OCI-LY1 (cell line): ENCODE results near the gene HS1BP3.

ENCODE experiments used
- H2AFZ ChIP-seq: fragments of 200-600 bp; sonication (generic), shearing (Covaris generic); 2 replicates; pipeline ENCODE4 v1.6.0; 2014; ENCODE audit warnings: antibody characterized with exemption, mild to moderate bottlenecking, low read length
- H3F3A ChIP-seq: fragments of 200-600 bp; sonication (generic), shearing (Covaris generic); 2 replicates; pipeline ENCODE4 v1.6.0; 2014; ENCODE audit warnings: mild to moderate bottlenecking, antibody characterized with exemption, low read length, moderate library complexity; ENCODE audit not compliant: insufficient read depth
- H3K27ac ChIP-seq: fragments of 200-600 bp; sonication (generic); 2 replicates; pipeline ENCODE4 v1.5.1; 2014; ENCODE audit warnings: low read length, mixed run types, mild to moderate bottlenecking, low read depth; ENCODE audit not compliant: poor library complexity, severe bottlenecking
- H3K27me3 ChIP-seq: fragments of 200-600 bp; sonication (generic); 2 replicates; pipeline ENCODE4 v1.6.0; 2014; ENCODE audit warnings: antibody characterized with exemption, mild to moderate bottlenecking, low read length, moderate library complexity; ENCODE audit not compliant: insufficient read depth
- H3K36me3 ChIP-seq: fragments of 200-600 bp; sonication (generic); 2 replicates; pipeline ENCODE4 v1.6.1; 2014; ENCODE audit warnings: mild to moderate bottlenecking, antibody characterized with exemption, low read length, moderate library complexity, mixed read lengths; ENCODE audit not compliant: insufficient read depth
- H3K4me1 ChIP-seq: fragments of 200-600 bp; sonication (generic); 2 replicates; pipeline ENCODE4 v1.5.1; 2014; ENCODE audit warnings: mild to moderate bottlenecking, low read length, moderate library complexity; ENCODE audit not compliant: insufficient read depth, severe bottlenecking
- H3K4me2 ChIP-seq: fragments of 200-600 bp; sonication (generic), shearing (Covaris generic); 2 replicates; pipeline ENCODE4 v1.6.1; 2014; ENCODE audit warnings: low read length
- H3K4me3 ChIP-seq: fragments of 200-600 bp; sonication (generic); 2 replicates; pipeline ENCODE4 v1.5.1; 2014; ENCODE audit warnings: low read length, low read depth, mild to moderate bottlenecking, mixed read lengths; ENCODE audit not compliant: poor library complexity, severe bottlenecking
- H3K79me2 ChIP-seq: fragments of 200-600 bp; shearing (Covaris generic); 2 replicates; pipeline ENCODE4 v1.6.1; 2016; ENCODE audit warnings: mixed run types, low read length, mixed read lengths; ENCODE audit not compliant: insufficient read depth
- H3K9ac ChIP-seq: fragments of 200-600 bp; sonication (generic), shearing (Covaris generic); 2 replicates; pipeline ENCODE4 v1.6.1; 2014; ENCODE audit warnings: mild to moderate bottlenecking, low read length, mixed read lengths
- H3K9me2 ChIP-seq: fragments of 200-600 bp; sonication (generic), shearing (Covaris generic); 2 replicates; pipeline ENCODE4 v1.6.1; 2014; ENCODE audit warnings: low read depth, mild to moderate bottlenecking, low read length, mixed read lengths
- H3K9me3 ChIP-seq: fragments of 200-600 bp; shearing (Covaris generic); 2 replicates; pipeline ENCODE4 v1.6.1; 2014; ENCODE audit warnings: low read length, mixed read lengths
- H4K20me1 ChIP-seq: fragments of 200-600 bp; sonication (generic), shearing (Covaris generic); 2 replicates; pipeline ENCODE4 v1.6.0; 2016; ENCODE audit warnings: mild to moderate bottlenecking, low read length; ENCODE audit not compliant: insufficient read depth
- EZH2 ChIP-seq: fragments of 200-600 bp; sonication (generic), shearing (Covaris generic); IDR thresholded peaks from 2 replicates; pipeline ENCODE4 v1.8.0; 2017; ENCODE audit warnings: borderline replicate concordance, mixed run types, mild to moderate bottlenecking, antibody characterized with exemption, low read length, moderate library complexity, mixed read lengths
- TF ChIP-seq, protein P1 (sequence below): fragments of 200-600 bp; sonication (generic), shearing (Covaris generic); IDR thresholded peaks from 2 replicates; pipeline ENCODE4 v1.5.1; 2017; ENCODE audit warnings: mild to moderate bottlenecking, antibody characterized with exemption, low read length, moderate library complexity, mixed read lengths

Gene HS1BP3

DNA sequence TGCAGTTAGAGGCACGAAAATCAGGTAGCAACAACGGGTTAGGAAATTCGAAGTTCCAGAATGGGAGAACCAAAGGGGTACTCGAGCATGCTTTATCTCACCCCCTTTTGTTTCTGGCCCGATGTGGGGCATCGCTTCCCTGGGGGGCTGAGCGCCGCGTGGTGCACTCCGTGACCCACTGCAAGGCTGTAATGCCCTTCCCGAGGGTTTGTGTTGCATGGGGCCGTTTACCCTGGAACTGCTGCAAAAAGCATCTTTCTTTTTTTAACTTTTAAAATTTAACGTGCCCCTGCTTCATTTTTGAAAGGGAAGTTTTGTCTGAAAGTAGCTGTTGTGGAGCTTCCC lies 20.8 kb upstream of the HS1BP3 start:
- Histone ChIP-seq H3K27ac (no peak overlapping the region), H3K4me1 (peaks cover 16% of the 10 kb centered on the region), H3K9ac (no peak overlapping the region), H3K79me2 (no peaks in the 10 kb centered on the region), H3K4me3 (no peak overlapping the region), H3K4me2 (no peak overlapping the region), H4K20me1 (no peaks in the 10 kb centered on the region), H3F3A (no peaks in the 10 kb centered on the region), H3K9me2 (no peaks in the 10 kb centered on the region), H3K36me3 (no peaks in the 10 kb centered on the region), H3K27me3 (peaks cover 12% of the 10 kb centered on the region), H2AFZ (no peak overlapping the region), H3K9me3 (no peaks in the 10 kb centered on the region)
- TF ChIP-seq EZH2, result no peak
- TF ChIP-seq, protein P1, sequence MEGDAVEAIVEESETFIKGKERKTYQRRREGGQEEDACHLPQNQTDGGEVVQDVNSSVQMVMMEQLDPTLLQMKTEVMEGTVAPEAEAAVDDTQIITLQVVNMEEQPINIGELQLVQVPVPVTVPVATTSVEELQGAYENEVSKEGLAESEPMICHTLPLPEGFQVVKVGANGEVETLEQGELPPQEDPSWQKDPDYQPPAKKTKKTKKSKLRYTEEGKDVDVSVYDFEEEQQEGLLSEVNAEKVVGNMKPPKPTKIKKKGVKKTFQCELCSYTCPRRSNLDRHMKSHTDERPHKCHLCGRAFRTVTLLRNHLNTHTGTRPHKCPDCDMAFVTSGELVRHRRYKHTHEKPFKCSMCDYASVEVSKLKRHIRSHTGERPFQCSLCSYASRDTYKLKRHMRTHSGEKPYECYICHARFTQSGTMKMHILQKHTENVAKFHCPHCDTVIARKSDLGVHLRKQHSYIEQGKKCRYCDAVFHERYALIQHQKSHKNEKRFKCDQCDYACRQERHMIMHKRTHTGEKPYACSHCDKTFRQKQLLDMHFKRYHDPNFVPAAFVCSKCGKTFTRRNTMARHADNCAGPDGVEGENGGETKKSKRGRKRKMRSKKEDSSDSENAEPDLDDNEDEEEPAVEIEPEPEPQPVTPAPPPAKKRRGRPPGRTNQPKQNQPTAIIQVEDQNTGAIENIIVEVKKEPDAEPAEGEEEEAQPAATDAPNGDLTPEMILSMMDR, result no peak

- no peaks in the 10 kb centered on the region for H4K20me1 ChIP-seq
- TF ChIP-seq, protein P1, result no peak
- TF ChIP-seq EZH2, result no peak
- H3K4me1 ChIP-seq, result peaks cover 16% of the 10 kb centered on the region
- no peaks in the 10 kb centered on the region for H3K36me3 ChIP-seq
- H3F3A ChIP-seq, result no peaks in the 10 kb centered on the region
- H3K9me2 ChIP-seq, result no peaks in the 10 kb centered on the region
- H3K27ac ChIP-seq, result no peak overlapping the region
- no peaks in the 10 kb centered on the region for H3K9me3 ChIP-seq
- H3K79me2 ChIP-seq, result no peaks in the 10 kb centered on the region
- no peak overlapping the region for H3K9ac ChIP-seq
- H3K4me2 ChIP-seq, result no peak overlapping the region
- H3K4me3 ChIP-seq, result no peak overlapping the region
- peaks cover 12% of the 10 kb centered on the region for H3K27me3 ChIP-seq
- H2AFZ ChIP-seq, result no peak overlapping the region
These were observed 20.3 kb upstream of the HS1BP3 start for GRCh38 chr2:20671036-20671735.

DNA sequence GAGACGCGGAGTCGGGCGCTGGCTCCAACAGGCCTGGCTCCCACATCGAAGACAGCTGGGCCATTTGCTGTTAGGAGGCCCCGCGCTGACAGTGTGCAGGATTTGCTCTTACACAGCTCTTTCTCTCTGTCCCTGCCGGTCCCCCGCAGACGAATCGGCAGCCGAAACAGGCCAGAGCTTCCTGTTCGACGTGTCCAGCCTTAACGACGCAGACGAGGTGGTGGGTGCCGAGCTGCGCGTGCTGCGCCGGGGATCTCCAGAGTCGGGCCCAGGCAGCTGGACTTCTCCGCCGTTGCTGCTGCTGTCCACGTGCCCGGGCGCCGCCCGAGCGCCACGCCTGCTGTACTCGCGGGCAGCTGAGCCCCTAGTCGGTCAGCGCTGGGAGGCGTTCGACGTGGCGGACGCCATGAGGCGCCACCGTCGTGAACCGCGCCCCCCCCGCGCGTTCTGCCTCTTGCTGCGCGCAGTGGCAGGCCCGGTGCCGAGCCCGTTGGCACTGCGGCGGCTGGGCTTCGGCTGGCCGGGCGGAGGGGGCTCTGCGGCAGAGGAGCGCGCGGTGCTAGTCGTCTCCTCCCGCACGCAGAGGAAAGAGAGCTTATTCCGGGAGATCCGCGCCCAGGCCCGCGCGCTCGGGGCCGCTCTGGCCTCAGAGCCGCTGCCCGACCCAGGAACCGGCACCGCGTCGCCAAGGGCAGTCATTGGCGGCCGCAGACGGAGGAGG lies 19.6 kb upstream of the HS1BP3 start:
- Histone ChIP-seq H2AFZ (no peak overlapping the region), H3K4me2 (no peak overlapping the region), H3K36me3 (no peaks in the 10 kb centered on the region), H3K79me2 (no peaks in the 10 kb centered on the region), H4K20me1 (no peaks in the 10 kb centered on the region), H3K9ac (no peak overlapping the region), H3K27me3 (peaks cover 12% of the 10 kb centered on the region), H3K9me3 (no peaks in the 10 kb centered on the region), H3F3A (no peaks in the 10 kb centered on the region), H3K4me3 (no peak overlapping the region), H3K9me2 (no peaks in the 10 kb centered on the region), H3K4me1 (peaks cover 15% of the 10 kb centered on the region), H3K27ac (no peak overlapping the region)
- no peak for TF ChIP-seq EZH2
- TF ChIP-seq, protein P1, result no peak
